PC-9 (cell line): ENCODE data around the gene KCNAB3.

Experiments
- EZH2 ChIP-seq: fragments of 200-600 bp; sonication (generic); IDR thresholded peaks from 2 replicates; pipeline ENCODE4 v1.8.0; 2017; ENCODE audit warnings: antibody characterized with exemption, low read depth
- TF ChIP-seq, protein P1 (sequence below): fragments of 200-600 bp; sonication (generic); conservative IDR thresholded peaks from 2 replicates; pipeline ENCODE4 v1.6.1; 2017; ENCODE audit warnings: mixed run types, antibody characterized with exemption, mild to moderate bottlenecking, moderate library complexity

DNA sequence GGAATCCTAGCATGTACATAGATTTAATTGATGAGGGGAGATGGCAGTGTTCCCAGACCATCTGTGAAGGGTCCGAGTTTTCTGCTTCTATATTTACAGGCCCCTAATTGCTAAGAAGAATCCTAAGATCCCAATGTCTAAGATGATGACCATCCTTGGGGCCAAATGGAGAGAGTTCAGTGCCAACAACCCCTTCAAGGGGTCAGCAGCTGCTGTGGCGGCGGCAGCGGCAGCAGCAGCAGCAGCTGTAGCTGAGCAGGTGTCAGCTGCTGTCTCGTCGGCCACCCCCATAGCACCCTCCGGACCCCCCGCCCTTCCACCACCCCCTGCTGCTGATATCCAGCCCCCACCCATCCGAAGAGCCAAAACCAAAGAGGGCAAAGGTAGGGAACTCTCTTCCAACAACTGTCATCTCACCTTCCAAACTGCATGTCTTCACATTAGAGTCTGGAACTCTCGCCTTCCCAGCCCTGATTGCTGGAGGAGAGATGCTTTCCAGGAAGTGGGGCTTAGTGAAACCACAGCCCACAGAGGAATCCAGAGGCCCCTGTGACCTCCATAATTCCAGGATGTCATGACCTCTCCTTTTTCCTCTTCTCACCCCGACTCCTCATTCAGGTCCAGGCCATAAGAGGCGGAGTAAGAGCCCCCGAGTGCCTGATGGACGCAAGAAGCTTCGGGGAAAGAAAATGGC, 36.3 kb downstream of the KCNAB3 start:
- TF ChIP-seq, protein P1, sequence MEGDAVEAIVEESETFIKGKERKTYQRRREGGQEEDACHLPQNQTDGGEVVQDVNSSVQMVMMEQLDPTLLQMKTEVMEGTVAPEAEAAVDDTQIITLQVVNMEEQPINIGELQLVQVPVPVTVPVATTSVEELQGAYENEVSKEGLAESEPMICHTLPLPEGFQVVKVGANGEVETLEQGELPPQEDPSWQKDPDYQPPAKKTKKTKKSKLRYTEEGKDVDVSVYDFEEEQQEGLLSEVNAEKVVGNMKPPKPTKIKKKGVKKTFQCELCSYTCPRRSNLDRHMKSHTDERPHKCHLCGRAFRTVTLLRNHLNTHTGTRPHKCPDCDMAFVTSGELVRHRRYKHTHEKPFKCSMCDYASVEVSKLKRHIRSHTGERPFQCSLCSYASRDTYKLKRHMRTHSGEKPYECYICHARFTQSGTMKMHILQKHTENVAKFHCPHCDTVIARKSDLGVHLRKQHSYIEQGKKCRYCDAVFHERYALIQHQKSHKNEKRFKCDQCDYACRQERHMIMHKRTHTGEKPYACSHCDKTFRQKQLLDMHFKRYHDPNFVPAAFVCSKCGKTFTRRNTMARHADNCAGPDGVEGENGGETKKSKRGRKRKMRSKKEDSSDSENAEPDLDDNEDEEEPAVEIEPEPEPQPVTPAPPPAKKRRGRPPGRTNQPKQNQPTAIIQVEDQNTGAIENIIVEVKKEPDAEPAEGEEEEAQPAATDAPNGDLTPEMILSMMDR = no peak
- TF ChIP-seq EZH2 = no peak
